Colonic mucosa (tissue), 4 donors: ENCODE results near the gene UGT1A7. TPM values are rescaled to one million over a fixed set of nuclear protein-coding genes. Genes with fewer than 3 reads are reported as not detected.

ENCODE experiments used
- DNase-seq: peaks from one replicate; pipeline ENCODE4 v3.0.0-alpha.2; 2020
- H3K27ac ChIP-seq: fragments of 200-600 bp; one replicate; pipeline ENCODE4 v1.8.0; 2021
- H3K27me3 ChIP-seq: fragments of 200-600 bp; one replicate; pipeline ENCODE4 v1.8.0; 2021
- H3K36me3 ChIP-seq: fragments of 200-600 bp; one replicate; pipeline ENCODE4 v1.8.0; 2021
- H3K4me1 ChIP-seq: fragments of 200-600 bp; one replicate; pipeline ENCODE4 v1.8.0; 2021; ENCODE audit warnings: mild to moderate bottlenecking
- H3K4me3 ChIP-seq: fragments of 200-600 bp; one replicate; pipeline ENCODE4 v1.8.0; 2021
- H3K9ac ChIP-seq, 2 donors: one replicate each; pipeline ENCODE4 v1.7.0; 2013; ENCODE audit warnings: control low read depth in 2 of 2, low read depth in 2 of 2, low read length in 2 of 2
- H3K9me3 ChIP-seq: fragments of 200-600 bp; one replicate; pipeline ENCODE4 v1.8.0; 2021
- intact Hi-C: fragments of 100-400 bp; cut with DNase I; formaldehyde crosslinking; loops from one replicate; pipeline ENCODE4 v1.14.1; 2022
- total RNA-seq, 2 donors: library from RNA; stranded (reverse); fragmentation: NEBNext Ultra II Directional in 1 of 2; extraction: Animal tissue kit (Norgen Biotek cat#: 25700) in 1 of 2; gene quantifications; one replicate each; pipeline ENCODE4 v1.2.1, GENCODE V29; 2021
- TF ChIP-seq, protein P1 (sequence below): fragments of 200-600 bp; IDR thresholded peaks from one replicate; pipeline ENCODE4 v1.8.0; 2022; ENCODE audit warnings: antibody characterized with exemption, mild to moderate bottlenecking
- donor health status: healthy.
- donor health status: DM: no; HTN: no; CAD: no.
- donor health status: DM: no; HTN: no; CAD: no.

UGT1A7 gene
- total RNA-seq, 2 donors from 2014 or later: 3.1 TPM

DNA sequence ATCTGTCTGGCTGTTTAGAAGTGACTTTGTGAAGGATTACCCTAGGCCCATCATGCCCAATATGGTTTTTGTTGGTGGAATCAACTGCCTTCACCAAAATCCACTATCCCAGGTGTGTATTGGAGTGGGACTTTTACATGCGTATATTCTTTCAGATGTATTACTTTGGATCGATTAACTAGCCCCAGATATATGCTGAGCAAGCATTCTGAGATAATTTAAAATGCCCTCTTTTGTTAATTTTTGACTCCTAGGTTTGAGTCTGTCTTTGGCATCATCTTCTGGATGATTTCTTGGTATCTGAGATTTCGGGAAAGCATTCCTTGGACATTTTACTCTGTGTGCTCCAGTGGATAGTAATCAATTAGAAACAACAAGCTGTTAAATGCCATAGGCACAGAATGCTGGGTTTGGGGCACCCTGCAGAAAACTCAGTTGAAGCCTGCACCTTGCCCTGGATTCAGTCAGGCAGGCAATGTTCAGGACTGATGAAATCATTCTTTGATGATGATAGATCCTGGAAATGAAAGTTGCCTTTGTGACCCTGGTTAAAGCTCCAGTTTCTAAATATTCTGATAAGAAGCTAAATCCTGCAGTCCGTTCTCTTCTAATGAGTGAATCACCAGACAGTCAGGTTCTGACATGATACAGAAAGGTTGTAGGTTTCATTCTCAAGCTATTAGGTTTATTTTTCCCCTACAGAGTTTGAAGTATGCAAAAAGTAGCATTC, 79.5 kb downstream of the UGT1A7 start:
- Histone ChIP-seq H3K27me3 (no peaks in the 10 kb centered on the region), H3K27ac (no peak overlapping the region), H3K9ac (no peak overlapping the region), H3K4me1 (no peaks in the 10 kb centered on the region), H3K9me3 (no peaks in the 10 kb centered on the region), H3K36me3 (no peaks in the 10 kb centered on the region), H3K4me3 (no peak overlapping the region)
- DNase-seq: no peak
- intact Hi-C loops: no loop called here
- TF ChIP-seq, protein P1, sequence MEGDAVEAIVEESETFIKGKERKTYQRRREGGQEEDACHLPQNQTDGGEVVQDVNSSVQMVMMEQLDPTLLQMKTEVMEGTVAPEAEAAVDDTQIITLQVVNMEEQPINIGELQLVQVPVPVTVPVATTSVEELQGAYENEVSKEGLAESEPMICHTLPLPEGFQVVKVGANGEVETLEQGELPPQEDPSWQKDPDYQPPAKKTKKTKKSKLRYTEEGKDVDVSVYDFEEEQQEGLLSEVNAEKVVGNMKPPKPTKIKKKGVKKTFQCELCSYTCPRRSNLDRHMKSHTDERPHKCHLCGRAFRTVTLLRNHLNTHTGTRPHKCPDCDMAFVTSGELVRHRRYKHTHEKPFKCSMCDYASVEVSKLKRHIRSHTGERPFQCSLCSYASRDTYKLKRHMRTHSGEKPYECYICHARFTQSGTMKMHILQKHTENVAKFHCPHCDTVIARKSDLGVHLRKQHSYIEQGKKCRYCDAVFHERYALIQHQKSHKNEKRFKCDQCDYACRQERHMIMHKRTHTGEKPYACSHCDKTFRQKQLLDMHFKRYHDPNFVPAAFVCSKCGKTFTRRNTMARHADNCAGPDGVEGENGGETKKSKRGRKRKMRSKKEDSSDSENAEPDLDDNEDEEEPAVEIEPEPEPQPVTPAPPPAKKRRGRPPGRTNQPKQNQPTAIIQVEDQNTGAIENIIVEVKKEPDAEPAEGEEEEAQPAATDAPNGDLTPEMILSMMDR: no peak

DNA sequence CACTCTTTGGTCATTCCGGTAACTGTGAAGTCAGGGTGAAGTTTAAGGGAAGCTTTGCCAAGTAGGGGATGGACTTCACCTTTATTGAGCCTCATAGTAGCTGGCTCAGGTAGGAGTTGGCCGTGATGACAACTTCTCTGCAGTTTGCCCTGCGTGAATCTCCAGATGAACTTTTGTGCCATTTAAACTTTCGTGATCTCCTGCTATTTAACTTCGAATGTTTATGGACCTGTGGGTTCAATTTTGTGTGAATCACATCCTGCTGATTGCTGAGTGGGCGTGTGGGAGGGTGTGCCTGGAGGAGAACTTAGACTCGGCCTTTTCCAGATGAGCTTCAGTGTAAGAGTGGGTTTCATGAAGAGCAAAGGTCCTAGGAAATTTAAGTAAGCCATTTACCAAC, 82.6 kb downstream of the UGT1A7 start:
- Histone ChIP-seq H3K4me1 (no peaks in the 10 kb centered on the region), H3K27ac (no peak overlapping the region), H3K9me3 (no peaks in the 10 kb centered on the region), H3K36me3 (no peaks in the 10 kb centered on the region), H3K9ac (no peak overlapping the region), H3K27me3 (no peaks in the 10 kb centered on the region), H3K4me3 (no peak overlapping the region)
- TF ChIP-seq, protein P1: no peak
- DNase-seq: peak; percentile 27
- intact Hi-C loops: no loop called here

DNA sequence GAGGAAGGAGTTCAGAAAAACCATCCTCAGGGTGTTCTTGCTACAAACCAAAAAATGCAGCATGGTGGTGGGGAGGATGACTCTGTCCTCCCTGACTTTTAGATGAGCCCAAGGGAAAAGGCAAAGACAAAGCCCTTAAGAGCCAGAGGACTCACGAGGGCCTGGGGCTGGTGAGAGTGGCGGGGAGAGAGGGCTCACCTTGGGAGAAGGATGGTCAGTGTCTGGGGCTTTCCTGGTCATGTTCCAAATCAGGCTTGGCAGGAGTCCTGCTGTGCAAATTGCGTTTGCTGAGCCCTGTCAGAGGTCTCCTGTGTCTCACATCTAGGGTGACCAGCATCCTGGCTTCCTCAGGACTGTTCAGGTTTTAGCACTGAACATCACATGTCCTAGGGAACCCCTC, 83.1 kb downstream of the UGT1A7 start:
- Histone ChIP-seq H3K27ac (no peak overlapping the region), H3K27me3 (no peaks in the 10 kb centered on the region), H3K4me1 (no peaks in the 10 kb centered on the region), H3K9ac (no peak overlapping the region), H3K36me3 (no peaks in the 10 kb centered on the region), H3K9me3 (no peaks in the 10 kb centered on the region), H3K4me3 (no peak overlapping the region)
- TF ChIP-seq, protein P1: no peak
- no peak for DNase-seq
- intact Hi-C loops: no loop called here

DNA sequence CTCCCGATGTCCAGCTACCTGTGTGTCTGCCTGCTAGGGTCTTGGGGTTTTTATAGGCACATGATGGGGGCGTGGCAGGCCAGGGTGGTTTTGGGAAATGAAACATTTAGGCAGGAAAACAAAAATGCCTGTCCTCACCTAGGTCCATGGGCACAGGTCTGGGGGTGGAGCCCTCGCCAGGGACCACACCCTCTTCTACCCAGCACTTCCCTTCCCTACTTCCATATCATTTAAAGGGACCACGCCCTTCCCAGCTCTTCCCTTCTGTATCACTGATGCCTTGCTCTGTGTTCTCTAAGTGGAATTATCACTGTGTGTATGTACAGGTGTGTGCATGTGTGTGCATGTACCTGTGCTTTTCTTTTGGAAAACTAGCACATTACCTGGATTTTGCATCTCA, 84.7 kb downstream of the UGT1A7 start:
- H3K9me3 ChIP-seq: no peaks in the 10 kb centered on the region
- no peak overlapping the region for H3K9ac ChIP-seq
- no peaks in the 10 kb centered on the region for H3K4me1 ChIP-seq
- H3K4me3 ChIP-seq: no peak overlapping the region
- intact Hi-C loops: no loop called here
- no peak overlapping the region for H3K27ac ChIP-seq
- no peaks in the 10 kb centered on the region for H3K36me3 ChIP-seq
- H3K27me3 ChIP-seq: no peaks in the 10 kb centered on the region
- TF ChIP-seq, protein P1: no peak
- DNase-seq: peak; percentile 31

DNA sequence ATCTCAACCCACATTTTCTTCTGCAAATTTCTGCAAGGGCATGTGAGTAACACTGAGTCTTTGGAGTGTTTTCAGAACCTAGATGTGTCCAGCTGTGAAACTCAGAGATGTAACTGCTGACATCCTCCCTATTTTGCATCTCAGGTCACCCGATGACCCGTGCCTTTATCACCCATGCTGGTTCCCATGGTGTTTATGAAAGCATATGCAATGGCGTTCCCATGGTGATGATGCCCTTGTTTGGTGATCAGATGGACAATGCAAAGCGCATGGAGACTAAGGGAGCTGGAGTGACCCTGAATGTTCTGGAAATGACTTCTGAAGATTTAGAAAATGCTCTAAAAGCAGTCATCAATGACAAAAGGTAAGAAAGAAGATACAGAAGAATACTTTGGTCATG, 86.4 kb downstream of the UGT1A7 start:
- TF ChIP-seq, protein P1: no peak
- H3K36me3 ChIP-seq: no peaks in the 10 kb centered on the region

More for the DNA sequence above, 86.4 kb downstream of the UGT1A7 start:
- no peak for DNase-seq
- Histone ChIP-seq H3K9me3 (no peaks in the 10 kb centered on the region), H3K4me1 (no peaks in the 10 kb centered on the region), H3K4me3 (no peak overlapping the region), H3K27me3 (no peaks in the 10 kb centered on the region), H3K9ac (no peak overlapping the region), H3K27ac (no peak overlapping the region)
- intact Hi-C loops: no loop called here
